ENCODE measurements around the gene MYOM1. TPM values are rescaled to one million over a fixed set of nuclear protein-coding genes. Genes with fewer than 3 reads are reported as not detected.
A peak's percentile ranks its signal among the peaks of the same experiment; 100 is the strongest.

Gene MYOM1
- total RNA-seq, 4 donors from 2014 or later: 1.3 to 29.7 (median 3.1) TPM

DNA sequence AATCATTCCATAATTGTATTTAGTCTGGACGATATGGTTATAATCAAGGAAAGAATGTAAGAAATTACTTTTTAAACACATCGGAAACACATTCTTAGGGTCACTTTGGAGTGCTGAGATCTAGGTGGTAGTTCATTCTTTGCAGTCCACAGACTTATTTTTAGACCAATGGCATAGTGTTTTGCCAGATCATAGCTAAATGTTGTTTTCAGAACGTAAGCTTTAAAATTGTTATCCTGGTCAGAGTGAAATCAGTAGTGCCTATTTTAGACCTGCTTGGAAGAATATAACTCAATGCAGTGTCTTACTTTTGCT is 32.2 kb upstream of the MYOM1 start:
- no peak for TF ChIP-seq POLR2A (IDR thresholded peaks at IDR 0.05)
- TF ChIP-seq CTCF (IDR thresholded peaks at IDR 0.05): no peak
- DNase-seq: no peak
- Histone ChIP-seq H3K9me3 (no peaks in the 10 kb centered on the region), H3K27ac (peak overlapping the region in 1 of 4 donors; percentile 99), H3K36me3 (peaks cover 0 to 38% (median 0%) of the 10 kb centered on the region in 3 donors), H3K4me1 (peaks cover 0 to 25% (median 9%) of the 10 kb centered on the region in 4 donors), H3K4me3 (no peak overlapping the region), H3K27me3 (no peaks in the 10 kb centered on the region)

DNA sequence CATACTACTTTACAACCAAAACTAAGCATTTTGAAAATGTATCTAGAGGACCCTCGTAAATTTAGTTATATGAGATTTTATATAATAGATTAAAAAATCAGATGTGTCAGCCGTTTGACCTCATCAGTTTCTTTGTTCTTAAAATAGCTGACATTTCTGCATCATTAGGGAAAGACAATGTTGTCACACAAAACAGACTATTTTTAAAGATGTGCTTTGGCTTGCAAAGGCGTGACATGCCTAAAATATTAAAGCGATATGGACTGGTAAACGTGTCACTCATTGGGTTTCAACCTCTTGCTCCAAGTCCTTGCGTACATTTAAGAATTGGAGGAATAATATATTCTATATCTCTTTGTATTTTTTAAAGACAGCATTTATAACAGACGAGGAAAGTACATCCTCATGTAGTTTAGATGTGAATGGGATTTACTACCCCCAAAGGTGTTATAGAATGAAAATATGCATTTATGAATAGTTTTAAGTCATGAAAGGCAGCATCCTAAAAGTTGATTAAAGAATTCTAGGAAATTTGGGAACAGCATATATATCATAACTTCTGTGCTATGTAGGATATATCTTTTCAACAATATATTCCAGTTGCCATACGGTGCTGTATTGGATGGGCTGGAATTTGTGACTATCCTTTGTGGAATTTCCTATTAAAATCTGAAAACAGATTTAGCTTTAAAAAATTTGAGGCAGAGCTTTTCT is 31.6 kb upstream of the MYOM1 start:
- no peak overlapping the region for H3K4me3 ChIP-seq
- no peaks in the 10 kb centered on the region for H3K9me3 ChIP-seq
- no peaks in the 10 kb centered on the region for H3K27me3 ChIP-seq
- peak overlapping the region in 1 of 4 donors; percentile 99 for H3K27ac ChIP-seq
- no peak for DNase-seq
- TF ChIP-seq POLR2A (IDR thresholded peaks at IDR 0.05): no peak
- no peak for TF ChIP-seq CTCF (IDR thresholded peaks at IDR 0.05)
- peaks cover 0 to 25% (median 6%) of the 10 kb centered on the region in 4 donors for H3K4me1 ChIP-seq
- H3K36me3 ChIP-seq: peaks cover 0 to 33% (median 0%) of the 10 kb centered on the region in 3 donors

GRCh38 chr18:3250237-3251107 is 30.7 kb upstream of the MYOM1 start:
- peaks cover 0 to 30% (median 6%) of the 10 kb centered on the region in 4 donors for H3K4me1 ChIP-seq
- peak overlapping the region in 3 of 4 donors; percentile 43 to 99 (median 99) for H3K27ac ChIP-seq
- H3K36me3 ChIP-seq: peaks cover 0 to 24% (median 0%) of the 10 kb centered on the region in 3 donors
- H3K9me3 ChIP-seq: no peaks in the 10 kb centered on the region
- H3K27me3 ChIP-seq: no peaks in the 10 kb centered on the region
- no peak for DNase-seq
- H3K4me3 ChIP-seq: peak overlapping the region in 1 of 4 donors; percentile 79
- TF ChIP-seq CTCF (IDR thresholded peaks at IDR 0.05) (no peak), POLR2A (IDR thresholded peaks at IDR 0.05) (no peak)

GRCh38 chr18:3248658-3249359 is 29.0 kb upstream of the MYOM1 start:
- DNase-seq: peak in 2 of 3 donors; percentile 37 to 73
- Histone ChIP-seq H3K4me1 (peaks cover 0 to 40% (median 6%) of the 10 kb centered on the region in 4 donors), H3K4me3 (peak overlapping the region; percentile 76 to 88 (median 83)), H3K36me3 (peaks cover 0 to 7% (median 0%) of the 10 kb centered on the region in 3 donors), H3K27ac (peak overlapping the region; percentile 98 to 99 (median 98)), H3K9me3 (no peaks in the 10 kb centered on the region), H3K27me3 (no peaks in the 10 kb centered on the region)
- TF ChIP-seq CTCF (IDR thresholded peaks at IDR 0.05) (no peak), POLR2A (IDR thresholded peaks at IDR 0.05) (peak; percentile 32 to 81)

GRCh38 chr18:3248062-3248657 is 28.4 kb upstream of the MYOM1 start:
- Histone ChIP-seq H3K4me3 (peak overlapping the region; percentile 76 to 88 (median 83)), H3K4me1 (peaks cover 0 to 40% (median 6%) of the 10 kb centered on the region in 4 donors), H3K27me3 (no peaks in the 10 kb centered on the region), H3K9me3 (no peaks in the 10 kb centered on the region), H3K27ac (peak overlapping the region; percentile 98 to 99 (median 98)), H3K36me3 (peaks cover 0 to under 1% (median 0%) of the 10 kb centered on the region in 3 donors)
- TF ChIP-seq CTCF (IDR thresholded peaks at IDR 0.05) (no peak), POLR2A (IDR thresholded peaks at IDR 0.05) (no peak)
- DNase-seq: no peak

All from Peyer's patch (tissue), 4 donors.